HG03280 (cell line): ENCODE measurements around the gene ZNF197.
"Not testable (repeated sequence)": the region's sequence is repeated elsewhere in the genome, so short reads cannot be mapped to it uniquely, and the experiment has no call there.

Source experiments
- ATAC-seq: cut with Tn5 transposase; IDR thresholded peaks from one replicate; pipeline ENCODE4 v1.9.1; 2021; ENCODE audit warnings: mild to moderate bottlenecking, moderate library complexity; ENCODE audit not compliant: unreplicated experiment

ZNF197 gene

DNA sequence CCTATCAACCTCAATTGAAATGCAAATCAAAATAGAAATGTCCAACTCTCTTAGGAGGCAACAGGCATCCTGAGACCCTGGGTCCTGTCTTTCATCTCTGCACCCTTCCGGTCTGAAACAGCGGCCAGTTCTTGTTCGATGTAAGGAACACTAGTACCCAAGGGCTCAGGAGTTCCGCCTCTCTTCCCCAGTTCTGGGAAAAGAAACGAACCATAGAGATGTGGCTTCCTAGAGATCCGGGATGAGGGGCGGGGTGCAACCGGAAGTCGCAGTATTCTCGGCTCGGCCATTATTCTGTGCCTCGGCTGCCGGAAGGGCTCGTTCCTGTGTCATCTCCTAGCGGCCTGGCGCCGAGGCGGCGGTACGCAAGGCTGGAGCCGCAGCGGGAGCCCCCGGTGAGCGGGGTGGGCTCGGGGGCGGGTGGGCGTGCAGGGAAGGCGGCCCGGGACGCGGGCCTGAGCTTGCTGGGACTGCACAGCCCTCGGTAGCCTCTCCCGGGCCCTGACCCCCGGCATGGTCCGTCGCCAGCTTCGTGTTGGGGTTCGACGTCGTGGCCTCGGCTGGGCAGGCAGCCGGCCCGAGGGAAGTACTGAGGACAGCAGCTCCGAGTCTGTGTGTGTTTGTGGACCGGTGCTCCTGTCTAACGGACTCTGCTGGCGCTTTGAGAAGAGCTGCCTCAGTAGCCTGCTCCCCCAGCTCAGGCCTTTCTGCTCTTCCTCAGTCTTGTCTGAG is at the start of gene ZNF197:
TSS of gene ZNF197 (plus strand) at position 288 of the 732 bp plus-strand sequence. CDS start 4,119 bp downstream, outside the sequence.
- peak; percentile 94 for ATAC-seq

DNA sequence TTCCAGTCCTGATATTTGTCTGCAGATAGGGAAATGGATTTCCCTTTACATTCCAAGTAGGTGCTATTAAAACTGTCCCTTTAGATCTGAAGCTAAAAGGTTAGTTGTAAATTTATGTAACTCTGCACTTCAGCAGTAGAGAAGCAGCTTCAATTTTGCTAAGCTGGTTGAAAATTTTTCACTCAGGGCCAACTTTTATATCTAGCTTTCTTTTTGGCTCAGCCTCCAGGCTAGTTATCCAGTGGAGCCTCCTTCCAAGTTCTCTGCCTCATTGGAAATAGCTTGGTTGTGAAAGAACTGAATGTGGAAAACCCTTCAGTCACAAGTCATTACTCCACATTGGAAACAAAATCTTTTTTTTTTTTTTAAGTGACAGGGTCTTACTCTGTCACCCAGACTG is 48.2 kb upstream of the ZNF197 start:
- no peak for ATAC-seq

DNA sequence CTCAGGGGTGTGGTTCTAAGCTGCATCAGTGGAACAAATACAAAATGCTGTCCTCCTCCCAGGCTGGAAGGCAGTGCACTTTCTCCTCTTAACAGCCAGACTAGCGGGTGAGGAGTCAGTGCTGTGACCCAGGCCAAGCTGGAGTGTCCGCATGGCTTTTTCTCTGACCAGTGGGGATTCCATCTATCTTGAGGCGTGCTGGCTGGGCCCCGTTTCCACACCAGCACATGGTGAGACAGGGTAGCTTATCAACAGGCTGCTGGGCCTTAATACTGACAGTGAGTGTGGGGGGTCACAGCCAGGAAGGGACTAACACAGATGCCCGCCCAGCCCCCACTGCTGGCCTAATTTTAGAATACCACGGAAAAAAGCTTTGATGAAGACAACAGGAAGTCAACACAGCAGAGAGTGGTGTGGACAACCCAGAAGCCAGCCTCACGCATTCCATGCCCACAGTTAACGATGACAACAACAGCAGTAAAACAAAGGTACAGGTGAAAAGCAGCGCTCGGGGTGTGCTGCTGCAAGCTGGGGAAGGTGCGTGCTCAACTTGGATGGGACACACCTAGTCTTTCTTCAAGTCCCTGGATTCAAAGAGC is 47.4 kb upstream of the ZNF197 start:
- not testable (repeated sequence) for ATAC-seq

DNA sequence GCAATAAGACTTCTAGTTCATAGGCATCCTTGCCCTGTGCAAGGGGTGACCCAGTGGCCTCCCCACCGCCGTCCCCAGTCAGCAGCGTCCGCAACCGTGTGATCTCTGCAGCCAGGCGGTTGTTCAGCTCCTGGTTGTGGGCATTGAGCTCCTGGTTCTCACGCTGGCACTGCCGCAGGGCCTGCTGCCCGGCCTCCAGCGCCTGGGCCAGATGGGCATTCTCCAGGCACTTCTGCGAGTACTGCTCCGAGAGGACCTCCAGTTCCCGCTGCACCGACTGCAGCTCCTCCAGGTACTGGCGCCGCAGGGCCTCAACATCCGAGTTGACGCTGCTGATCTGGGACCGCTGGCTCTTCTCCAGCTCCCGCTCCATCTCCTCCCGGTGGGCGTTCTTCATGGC is 46.5 kb upstream of the ZNF197 start:
- ATAC-seq: not testable (repeated sequence)

DNA sequence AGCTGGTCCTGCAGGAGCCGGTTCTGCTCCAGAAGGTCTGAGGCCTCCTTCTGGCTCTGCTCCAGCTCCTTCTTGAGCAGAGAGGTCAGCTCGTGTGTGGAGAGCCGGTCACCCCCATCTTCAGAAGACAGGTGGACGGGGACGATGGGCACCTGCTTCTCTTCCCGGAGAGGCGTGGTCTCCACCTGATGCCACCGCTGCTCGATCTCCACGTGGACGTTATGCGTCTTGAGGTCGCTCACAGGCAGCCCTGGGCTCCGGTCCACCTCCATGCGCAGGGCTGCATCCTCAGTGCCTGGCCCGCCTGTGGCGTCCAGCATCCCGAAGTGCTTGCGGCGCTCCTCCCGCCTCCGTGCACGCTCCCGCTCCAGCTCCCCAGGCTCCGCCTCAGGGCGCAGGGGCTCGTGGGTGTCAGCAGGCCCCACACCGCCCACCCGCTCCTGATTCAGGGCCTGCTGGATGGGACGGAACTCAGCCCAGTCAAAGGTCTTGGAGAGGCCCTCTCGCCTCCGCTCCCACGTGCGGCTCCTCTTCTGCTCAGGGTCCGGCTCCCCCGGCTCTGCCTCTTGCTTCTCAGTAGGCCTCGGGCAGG is 45.8 kb upstream of the ZNF197 start:
- ATAC-seq: not testable (repeated sequence)

DNA sequence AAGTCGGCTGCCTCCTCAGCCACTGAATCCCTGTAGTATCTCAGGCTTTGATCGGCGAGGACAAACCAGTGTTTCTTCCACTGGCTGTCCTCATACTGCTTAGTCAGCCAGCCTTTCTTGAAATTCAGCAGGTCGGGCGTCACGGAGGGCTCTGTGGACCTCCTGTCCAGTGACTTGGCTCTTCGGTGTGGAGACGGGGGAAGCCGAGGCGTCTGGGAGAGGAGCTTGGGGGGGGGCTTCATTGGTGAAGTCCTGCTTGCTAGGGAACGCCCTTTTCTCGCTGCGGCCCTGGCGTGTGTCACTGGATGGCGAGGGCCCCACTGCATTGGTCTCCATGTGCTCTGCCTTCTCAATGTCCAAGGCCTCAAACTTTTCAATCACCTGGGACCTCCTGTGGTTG is 45.1 kb upstream of the ZNF197 start:
- not testable (repeated sequence) for ATAC-seq

DNA sequence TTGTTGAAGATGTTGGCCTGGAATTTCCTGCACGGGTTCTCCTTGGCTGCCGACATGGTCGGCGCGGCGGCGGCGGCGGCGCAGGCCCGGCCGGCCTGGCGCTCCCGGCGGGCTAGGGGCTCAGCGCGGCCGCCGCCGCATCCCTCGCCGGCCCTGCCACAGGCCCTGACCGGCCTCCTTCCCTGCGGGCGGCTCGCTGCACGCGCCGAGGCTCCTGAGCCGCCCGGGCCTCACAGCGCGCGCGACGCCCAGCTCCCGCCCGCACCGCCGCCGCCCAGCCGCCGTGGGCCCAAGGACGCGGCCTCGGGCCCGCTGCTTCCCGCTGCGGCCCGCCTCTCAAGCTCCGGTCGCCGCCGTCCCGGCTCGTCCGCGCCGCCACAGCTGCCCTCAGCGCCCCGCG is 43.9 kb upstream of the ZNF197 start:
- not testable (repeated sequence) for ATAC-seq

DNA sequence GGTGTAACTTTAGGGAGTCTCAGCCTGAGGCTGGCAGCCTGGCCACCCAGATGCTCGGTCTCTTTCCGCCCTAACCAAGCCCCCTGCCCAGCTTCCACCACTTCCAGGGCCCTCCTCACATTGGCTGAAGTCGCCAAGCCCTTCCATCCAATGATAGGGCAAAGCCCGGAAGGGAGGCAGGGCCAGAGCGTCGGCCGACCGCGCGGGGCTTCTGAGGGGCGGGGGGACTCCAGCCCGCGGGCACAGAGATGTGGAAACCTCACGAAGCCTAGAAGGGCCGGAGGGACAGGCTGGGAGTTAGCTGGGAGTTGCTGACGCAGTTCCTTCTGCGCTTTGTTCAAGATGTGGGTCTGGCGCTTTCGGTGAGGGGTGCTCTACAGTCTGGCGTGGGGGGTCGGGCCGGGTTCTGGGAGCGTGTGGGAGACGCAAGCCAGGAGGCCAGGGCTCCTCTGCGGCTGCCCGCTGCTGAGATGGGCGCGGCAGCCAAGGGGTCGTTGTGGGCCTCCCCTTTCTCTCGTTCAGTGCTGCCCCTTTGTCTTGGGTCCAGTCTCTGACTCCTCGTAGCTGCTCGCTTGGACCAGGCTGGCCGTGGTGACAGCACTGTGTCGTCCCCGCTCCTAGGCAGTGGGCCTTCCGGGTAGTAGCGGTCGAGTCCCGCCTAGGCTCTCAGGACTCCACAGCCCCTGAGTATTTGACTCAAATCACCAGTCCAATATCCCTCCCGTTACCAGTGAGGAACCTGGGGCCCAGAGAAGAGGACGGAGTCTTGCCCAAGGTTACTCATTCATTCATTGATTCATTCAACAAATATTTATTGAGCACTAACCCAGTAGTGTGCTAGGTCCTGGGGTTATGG is 40.0 kb upstream of the ZNF197 start, which contains the start of gene ZNF660:
TSS of gene ZNF660 (plus strand) at position 319 of the 856 bp plus-strand sequence. CDS start 9,230 bp downstream, outside the sequence.
- ATAC-seq: peak; percentile 65

DNA sequence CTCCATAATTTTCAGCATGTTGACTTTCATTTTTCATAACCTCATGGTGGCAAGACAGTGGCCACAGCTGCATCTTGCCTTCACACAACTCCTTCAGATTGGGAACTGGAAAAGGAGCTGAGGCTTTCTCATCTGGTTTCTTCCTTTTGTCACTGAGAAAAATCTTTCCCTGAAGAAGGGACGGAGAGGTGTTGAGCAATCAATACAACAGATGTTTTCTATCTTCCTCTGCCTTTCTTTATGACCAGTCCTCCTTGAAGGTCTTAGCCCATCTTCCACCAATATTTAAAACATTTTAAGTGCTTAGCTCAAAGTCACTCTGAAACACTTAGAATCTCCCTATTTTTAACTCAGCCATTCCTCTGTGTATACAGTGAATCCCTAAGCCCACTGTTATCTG is 28.2 kb upstream of the ZNF197 start:
- no peak for ATAC-seq

DNA sequence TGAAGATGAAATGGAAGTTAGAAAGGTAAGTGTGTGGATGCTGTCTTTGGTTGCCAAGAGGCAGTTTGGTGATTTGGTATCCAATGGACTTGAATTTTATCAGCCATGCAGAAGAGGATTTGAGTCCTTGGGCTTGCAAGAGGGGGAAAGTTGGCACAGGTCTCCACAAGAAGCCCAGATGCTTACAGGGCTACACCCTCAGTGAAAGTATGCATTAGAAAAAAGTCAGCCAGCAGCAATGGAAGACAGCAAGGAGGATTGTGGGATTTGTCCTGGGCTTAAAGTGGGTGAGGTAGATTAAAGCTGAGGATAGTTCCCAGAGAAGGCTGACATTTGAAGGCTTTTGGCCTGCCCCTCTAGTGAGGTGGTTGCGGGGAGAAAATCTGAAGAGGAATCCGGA is 23.1 kb upstream of the ZNF197 start:
- no peak for ATAC-seq

DNA sequence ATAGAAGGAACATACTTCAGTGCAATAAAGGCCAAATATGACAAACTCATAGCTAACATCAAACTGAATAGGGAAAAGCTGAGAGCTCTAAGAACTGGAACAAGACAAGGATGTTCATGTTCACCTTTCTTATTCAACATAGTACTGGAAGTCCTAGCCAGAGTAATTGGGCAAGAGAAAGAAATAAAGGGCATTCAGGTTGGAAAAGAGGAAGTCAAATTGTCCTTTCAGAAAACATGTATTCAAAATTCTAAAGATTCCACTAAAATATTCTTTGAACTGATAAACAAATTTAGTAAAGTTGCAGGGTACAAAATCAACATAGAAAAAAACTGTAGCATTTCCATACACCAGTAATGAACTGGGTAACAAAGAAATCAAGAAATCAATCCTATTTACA is 12.2 kb upstream of the ZNF197 start:
- no peak for ATAC-seq

DNA sequence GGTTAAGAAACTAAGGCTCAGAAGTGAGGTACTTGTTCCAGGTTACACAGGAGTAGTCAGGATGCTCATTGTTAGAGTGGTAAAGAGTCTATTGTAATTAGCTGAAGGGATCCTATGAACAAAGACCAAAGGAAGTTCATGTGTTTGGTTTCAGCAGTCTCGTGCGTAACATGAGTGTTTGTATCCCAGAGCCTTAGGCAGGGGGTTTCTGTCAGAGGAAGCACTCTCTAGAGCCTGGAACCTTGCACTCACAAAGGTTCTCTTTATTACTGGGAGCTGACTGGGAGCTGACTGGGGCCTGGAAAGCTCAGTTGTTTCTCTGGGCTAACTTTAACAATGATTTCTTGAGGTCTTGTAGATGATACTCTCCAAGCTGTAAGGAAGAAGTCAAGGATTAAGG is 3.9 kb downstream of the ZNF197 start:
- no peak for ATAC-seq

DNA sequence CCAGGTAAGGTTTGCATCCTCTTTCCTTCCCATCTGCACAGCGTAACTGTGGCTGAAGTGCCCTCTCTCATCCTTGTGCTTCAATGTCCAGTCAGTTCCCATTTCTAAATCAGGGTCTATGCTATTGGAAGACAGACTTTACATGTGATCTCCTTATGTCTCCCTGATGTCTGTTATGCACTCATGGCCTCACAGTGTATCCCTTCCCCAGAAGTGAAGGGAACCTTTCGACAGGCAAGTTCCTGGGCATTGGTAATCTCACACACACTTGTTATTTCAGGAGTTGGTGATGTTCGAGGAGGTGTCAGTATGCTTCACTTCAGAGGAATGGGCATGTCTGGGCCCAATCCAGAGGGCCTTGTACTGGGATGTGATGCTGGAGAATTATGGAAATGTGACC is 7.4 kb downstream of the ZNF197 start:
- no peak for ATAC-seq

DNA sequence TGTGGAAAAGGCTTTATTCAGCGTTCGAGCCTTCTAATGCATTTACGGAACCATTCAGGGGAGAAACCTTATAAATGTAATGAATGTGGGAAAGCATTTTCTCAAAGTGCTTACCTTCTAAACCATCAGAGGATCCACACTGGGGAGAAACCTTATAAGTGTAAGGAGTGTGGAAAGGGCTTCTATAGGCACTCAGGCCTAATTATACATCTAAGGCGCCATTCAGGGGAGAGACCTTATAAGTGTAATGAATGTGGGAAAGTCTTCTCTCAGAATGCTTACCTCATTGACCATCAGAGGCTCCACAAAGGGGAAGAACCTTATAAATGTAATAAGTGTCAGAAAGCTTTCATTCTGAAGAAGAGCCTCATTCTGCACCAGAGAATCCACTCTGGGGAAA is 17.5 kb downstream of the ZNF197 start:
- ATAC-seq: no peak

DNA sequence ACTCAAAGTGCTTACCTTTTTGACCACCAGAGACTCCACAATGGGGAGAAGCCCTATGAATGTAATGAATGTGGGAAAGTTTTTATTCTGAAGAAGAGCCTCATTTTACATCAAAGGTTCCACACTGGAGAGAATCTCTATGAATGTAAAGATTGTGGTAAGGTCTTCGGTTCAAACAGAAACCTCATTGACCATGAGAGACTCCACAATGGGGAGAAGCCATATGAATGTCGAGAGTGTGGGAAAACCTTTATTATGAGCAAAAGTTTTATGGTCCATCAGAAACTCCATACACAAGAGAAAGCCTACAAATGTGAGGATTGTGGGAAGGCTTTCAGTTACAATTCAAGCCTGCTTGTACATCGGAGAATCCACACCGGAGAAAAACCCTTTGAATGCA is 18.2 kb downstream of the ZNF197 start:
- ATAC-seq: no peak

DNA sequence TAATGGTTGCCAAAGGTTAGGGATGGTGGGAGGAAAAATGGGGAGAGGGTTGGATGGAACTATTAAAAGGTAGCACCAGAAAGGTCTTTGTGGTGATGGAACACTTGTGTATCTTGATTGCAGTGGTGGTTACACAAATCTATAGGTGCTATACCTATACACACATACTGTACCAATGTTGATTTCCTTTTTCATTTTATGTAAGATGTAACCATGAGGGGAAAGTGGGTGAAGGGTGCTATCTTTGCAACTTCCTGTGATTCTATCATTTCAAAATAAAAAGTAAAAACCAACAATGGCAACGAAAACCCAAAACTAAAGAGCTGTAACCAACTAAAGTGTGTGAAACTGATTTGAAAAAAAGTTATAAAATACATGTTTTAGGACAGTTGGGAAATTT is 22.9 kb downstream of the ZNF197 start:
- no peak for ATAC-seq

DNA sequence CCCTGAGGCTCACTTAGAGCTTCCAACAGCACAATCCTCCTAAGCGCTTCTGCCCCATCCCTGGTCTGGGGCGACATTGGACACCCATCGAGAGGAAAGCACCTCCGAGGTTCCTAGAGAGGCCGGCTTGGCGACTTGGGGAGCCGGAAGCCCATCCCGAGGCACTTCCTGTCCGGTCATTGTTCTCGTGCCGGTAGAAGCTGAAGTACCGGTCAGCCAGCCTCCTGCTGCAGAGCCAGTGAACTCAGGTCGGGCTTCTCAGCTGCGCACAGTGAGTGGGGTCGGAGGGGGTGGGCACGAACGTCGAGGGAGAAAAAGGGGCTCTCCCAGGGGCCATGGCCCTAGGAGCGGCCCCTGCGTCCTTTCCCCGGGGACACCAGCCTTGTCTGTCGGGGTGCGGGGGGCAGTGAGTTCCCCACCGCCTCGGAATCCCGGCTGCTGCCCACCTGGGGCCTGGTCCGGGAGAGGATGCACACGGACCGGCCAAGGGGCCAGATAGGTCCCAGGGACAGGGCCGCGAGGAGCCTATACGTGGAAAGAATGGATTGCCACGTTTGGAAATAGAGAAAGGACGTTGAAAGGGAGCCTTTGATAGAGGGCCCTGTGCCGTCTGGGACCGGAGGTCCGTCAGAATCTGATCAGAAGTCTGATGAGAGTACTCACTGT is 23.9 kb downstream of the ZNF197 start, which contains the start of gene ZNF35:
TSS of gene ZNF35 (plus strand) at position 169 of the 666 bp plus-strand sequence. CDS start 2,336 bp downstream, outside the sequence.
- peak; percentile 96 for ATAC-seq

DNA sequence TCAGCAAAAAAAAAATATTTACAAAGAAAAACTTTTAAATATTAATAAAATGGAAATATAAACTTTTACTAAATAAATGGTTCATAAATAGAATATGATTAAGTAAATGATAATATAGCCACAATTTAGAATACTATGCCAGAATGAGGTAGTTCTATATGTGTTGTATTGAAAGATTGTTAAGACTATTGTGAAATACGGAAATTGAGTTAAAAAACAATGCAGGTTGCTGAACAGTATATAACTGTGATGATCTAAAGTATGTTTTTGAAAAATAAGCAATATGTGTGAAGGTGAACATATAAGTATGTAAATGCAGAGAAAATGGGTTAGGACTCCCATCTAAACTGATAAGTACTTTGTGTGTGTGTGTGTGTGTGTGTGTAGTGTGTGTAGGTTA is 24.9 kb downstream of the ZNF197 start:
- ATAC-seq: no peak

DNA sequence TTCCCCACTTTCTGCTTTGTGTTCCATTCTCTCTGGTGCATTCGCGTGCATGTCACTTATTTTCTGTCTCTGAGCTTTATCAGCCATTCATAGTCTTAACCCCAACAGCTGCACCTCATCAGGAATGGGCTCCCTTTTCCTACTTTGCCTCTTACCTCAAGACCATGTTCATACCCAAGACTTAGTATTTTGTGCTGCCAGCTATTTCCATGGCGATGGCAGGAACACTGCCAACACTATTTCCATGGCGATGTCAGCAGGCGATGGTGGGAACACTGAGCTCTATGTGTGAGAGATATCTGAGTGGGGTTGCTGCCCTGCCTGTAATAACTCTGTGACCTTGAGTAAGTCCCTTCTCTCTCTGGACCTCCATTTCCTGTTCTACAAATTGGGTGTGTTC is 29.2 kb downstream of the ZNF197 start:
- ATAC-seq: no peak

DNA sequence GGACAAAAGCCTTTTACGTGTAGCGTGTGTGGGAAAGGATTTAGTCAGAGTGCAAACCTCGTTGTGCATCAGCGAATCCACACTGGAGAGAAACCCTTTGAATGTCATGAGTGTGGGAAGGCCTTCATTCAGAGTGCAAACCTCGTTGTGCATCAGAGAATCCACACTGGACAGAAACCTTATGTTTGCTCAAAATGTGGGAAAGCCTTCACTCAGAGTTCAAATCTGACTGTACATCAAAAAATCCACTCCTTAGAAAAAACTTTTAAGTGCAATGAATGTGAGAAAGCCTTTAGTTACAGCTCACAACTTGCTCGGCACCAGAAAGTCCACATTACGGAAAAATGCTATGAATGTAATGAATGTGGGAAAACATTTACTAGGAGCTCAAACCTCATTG is 34.2 kb downstream of the ZNF197 start:
- ATAC-seq: no peak

DNA sequence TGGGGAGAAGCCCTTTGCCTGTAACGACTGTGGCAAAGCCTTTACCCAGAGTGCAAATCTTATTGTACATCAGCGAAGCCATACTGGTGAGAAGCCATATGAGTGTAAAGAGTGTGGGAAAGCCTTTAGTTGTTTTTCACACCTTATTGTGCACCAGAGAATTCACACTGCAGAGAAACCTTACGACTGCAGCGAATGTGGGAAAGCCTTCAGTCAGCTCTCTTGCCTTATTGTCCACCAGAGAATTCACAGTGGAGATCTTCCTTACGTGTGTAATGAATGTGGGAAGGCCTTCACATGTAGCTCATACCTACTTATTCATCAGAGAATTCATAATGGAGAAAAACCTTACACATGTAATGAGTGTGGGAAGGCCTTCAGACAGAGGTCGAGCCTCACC is 34.6 kb downstream of the ZNF197 start:
- no peak for ATAC-seq
